ENCODE measurements around the gene DHCR24.
"Not testable (repeated sequence)": the region's sequence is repeated elsewhere in the genome, so short reads cannot be mapped to it uniquely, and the experiment has no call there.

DHCR24 gene

GRCh38 chr1:54885807-54886723 lies 930 bp downstream of the DHCR24 start:
- DNase-seq: peak; percentile 85

- DNase-seq: no peak
These were observed 1.7 kb downstream of the DHCR24 start for GRCh38 chr1:54885237-54885679.

DNA sequence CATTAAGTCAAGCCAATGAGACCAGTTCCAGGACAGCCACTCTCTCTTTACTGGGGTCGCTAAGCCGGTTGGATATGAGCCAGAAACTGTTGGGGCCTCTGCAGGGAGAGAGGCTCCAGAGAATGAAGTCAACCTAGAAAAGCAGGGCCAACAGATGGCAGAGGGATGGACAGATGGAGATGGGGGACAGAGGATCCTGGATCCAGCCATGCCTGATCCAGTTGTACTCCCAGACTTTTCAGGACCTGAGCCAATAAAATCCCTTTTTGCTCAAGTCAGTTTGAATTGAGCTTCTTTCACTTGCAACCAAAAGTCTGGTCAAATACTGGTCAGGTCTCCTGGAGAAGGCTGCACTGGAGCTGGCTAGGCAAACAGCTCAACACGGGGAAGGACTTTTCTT lies 2.2 kb downstream of the DHCR24 start:
- DNase-seq: no peak

- DNase-seq: no peak
These were observed 2.8 kb downstream of the DHCR24 start for GRCh38 chr1:54884135-54884586.

DNA sequence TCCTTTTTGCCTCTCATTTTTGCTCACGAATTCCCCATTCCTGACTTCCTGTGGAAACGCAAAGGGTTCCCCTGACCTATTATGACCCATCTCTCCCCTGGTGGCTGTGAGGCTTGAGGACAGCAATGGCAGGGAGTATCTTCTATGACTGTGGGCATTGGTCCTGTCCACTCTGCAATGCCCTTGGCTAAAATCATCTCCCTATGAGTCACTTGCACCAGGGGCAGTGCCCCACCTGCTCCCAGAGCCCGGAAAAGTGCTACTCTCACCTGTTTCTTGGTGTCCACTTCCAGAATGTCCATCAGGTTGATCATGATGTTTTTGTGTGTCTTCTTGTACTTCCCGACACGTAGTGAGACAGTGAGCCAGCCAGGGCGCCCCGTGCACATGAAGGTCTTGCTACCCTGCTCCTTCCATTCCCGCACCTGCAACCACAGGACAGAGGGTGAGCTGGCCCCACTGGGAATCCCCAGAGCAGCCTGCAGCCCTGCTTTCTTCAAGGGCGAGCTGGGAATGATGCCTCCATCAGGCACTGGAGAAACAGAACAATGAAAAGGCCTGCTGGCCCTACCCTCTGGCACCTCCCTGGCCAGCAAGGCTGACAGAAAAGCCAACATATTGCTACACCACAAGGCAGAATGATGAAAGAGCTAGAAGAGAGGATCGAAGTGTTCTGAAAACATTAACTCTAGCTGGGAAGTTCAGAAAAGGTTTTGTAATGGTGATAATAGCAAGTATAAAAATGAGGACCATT lies 3.5 kb downstream of the DHCR24 start:
- DNase-seq: no peak

- no peak for DNase-seq
These were observed 4.5 kb downstream of the DHCR24 start for GRCh38 chr1:54882519-54882918.

- not testable (repeated sequence) for DNase-seq
These were observed 5.4 kb downstream of the DHCR24 start for GRCh38 chr1:54881604-54882003.

DNA sequence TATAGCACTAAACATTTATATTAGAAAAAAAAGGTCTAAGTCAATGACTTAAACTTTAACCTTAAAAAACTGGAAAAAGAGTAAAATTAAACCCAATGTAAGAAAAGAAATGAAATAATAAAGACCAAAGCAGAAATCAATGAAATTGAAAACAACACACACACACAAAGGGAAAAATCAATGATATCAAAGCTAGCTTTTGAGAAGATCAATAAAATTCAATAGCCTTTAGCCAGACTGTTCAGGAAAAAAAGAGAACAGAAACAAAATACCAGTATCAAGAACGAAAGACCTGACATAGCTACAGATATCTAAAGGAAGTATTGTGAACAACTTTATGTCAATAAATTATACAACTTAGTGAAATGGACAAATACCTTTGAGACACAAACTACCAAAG lies 7.1 kb downstream of the DHCR24 start:
- DNase-seq: no peak

GRCh38 chr1:54876814-54877213 lies 10.2 kb downstream of the DHCR24 start:
- DNase-seq: no peak

DNA sequence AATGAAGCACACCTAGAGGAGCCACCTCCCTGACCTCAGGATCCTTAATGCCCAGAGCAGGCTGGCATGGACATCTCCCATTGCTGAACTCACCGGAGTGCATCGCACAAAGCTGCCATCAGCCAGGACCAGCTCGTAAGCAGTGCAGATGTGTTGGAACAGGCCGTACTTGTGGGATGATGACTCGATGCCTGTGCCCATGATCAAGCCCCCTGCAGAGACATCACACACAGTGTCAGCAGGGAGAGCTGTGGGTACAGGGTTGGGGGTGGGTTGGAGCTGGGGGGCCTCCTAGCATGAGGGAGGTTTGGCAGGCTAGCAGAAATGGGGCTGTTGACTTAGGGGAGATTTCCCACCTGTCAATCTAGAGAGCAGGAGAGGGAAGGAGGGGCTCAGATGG lies 12.0 kb downstream of the DHCR24 start:
- DNase-seq: no peak

DNA sequence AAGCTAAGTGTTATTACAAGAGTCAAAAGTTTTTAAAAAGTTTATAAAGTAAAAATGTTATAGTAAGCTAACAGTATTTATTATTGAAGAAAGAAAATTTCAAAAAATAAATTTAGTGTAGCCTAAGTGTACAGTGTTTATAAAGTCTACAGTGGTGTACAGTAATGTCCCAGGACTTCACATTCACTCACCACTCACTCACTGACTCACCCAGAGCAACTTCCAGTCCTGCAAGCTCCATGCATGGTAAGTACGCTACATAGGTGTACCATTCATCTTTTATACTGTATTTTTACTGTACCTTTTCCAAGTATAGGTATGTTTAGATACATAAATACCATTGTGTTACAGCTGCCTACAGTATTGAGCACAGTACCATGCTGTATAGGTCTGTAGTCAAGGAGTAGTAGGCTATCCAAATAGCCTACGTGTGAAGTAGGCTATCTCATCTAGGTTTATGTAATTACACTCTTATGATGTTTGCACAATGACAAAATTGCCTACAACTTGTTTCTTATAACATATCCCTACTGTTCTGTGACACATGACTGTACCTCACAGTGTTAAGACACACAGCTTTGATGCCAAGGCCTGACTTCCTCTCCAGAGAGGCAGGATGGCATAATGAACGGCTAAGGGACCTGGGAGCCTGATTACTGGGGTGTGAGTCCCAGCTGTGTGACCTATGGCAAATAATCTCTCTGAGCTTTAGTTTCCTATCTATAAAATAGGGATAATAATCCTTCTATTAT lies 12.7 kb downstream of the DHCR24 start:
- peak; percentile 77 for DNase-seq

DNA sequence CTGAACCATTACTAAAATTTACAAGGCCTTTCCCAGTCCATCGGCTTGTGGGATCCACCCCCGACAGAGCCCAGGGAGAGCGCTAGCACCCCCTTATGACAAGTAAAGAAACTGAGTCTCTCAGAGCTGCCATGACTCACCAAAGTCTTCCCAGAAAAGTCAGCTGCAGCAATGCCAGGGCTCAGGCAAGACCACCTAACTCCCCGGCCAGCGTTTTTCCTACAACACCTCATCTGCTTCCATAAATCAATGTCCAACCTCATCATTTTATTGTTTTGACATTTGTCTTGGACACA lies 15.0 kb downstream of the DHCR24 start:
- no peak for DNase-seq

DNA sequence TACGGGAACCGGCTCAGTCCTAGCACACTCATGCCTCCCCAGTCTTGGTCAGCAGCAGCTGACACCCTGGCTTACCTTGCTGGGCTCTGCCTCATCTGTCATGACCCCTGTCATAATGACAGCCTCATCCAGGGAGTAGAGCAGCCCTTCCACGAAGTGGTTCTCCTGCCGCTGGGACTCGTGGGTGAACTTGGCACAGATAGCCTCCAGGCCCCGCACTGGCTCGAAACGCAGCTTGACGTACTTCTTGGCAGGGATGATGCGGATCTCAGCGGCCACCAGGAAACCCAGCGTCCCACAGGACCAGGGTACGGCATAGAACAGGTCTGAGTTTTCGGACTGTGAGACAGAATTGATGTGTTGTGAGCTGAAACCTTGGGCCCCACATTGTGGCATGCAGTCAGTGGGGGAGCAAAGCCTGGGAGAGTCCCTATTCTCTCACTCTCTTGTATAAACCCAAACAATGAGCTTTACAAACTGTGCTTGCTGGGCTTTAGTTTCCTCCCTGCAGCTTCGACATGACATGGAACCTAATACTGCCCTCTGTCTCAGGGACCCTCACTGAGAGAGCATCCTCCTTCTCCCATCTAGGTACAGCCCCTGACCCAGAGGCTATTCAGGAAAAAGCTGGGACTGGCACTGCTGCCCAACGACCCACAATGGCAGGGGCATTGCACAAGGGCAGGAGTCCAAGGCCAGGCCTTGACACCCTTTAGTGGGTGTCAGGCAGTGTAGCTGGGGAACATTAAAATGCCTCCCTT lies 15.5 kb downstream of the DHCR24 start:
- DNase-seq: no peak

GRCh38 chr1:54870869-54871268 lies 16.1 kb downstream of the DHCR24 start:
- no peak for DNase-seq

DNA sequence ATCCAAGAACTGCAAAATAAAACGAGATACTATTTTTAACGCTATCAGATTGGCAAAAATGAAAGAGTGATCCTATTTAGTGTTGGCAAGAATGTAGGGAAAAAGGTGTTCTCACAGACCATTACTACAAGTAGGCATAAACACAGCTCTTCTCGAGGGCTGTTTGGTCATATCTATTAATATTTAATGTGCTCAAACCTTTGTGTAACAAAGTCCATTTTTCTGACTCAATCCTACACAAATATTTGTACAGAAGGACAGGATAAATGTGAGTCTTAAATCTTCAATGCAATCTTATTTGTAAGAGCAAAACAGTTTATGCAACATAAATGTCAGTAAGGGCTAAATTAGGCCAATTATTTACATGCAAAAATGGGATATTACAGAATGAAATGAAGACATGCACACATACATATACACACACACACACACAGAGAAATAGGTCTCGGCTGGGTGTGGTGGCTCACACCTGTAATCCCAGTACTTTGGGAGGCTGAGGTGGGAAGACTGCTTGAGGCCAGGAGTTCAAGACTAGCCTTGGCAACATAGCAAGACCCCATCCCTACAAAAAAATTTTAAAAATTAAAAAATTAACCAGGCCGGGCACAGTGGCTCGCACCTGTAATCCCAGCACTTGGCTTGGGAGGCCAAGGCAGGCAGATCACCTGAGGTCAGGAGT lies 17.7 kb downstream of the DHCR24 start:
- no peak for DNase-seq

DNA sequence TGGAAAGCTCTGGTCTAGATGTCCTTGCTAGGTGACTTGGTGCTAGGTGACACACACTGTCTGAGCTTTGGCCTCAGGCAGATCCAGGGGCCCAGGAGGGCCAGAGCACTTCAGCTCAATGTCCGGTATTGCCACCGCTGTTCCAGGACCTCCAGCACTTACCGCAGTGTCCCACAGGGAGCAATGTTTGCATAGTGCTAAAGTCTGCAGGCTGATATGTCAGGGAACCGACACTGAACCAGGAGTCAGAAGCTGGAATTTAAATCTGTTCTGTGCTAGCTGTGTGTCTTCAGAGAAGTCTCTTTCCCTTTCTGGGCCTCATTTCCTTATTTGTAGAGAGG lies 19.3 kb downstream of the DHCR24 start:
- no peak for DNase-seq

DNA sequence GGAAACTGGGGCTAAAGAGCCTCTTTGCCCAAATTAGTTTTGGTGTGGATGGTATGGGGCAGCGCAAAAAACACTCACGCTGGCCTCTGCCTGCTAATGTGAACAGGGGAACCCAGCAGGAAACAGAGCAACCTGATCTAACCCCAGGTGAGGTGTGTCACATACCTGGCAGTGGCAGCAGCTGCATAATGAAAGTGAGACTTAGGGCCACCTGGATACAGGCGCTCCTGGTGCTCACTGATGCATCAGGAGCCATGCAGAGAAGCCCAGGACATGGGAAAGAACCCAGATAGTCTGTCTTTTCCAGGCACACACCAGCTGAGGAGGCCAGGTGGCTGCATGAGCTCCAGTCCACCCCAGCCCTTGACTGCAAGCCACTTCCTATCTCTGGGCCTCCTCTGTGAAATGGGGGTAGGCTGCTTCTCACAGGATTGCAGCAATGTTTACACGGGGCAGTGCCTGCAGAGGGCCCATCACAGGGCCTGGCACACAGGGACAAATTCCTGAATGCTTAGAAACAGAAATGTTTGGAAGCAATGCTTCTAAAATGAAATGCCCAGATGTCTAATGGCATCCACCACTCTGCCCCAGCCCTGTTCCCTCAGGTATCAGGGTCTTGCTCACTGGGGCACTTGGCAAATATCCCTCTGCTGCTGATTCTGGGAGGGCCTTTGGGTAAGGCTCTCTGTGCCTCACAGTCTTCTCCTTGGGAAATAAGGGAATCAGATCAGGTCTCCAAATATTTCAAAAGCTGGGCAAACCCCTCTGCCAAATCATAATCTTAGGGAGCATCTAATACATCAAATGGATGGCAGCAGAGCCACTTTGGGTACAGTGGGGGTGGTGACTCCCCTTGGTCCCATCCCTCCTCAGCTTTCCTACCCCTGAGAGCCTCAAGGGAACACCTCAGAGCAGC lies 19.9 kb downstream of the DHCR24 start:
- no peak for DNase-seq

DNA sequence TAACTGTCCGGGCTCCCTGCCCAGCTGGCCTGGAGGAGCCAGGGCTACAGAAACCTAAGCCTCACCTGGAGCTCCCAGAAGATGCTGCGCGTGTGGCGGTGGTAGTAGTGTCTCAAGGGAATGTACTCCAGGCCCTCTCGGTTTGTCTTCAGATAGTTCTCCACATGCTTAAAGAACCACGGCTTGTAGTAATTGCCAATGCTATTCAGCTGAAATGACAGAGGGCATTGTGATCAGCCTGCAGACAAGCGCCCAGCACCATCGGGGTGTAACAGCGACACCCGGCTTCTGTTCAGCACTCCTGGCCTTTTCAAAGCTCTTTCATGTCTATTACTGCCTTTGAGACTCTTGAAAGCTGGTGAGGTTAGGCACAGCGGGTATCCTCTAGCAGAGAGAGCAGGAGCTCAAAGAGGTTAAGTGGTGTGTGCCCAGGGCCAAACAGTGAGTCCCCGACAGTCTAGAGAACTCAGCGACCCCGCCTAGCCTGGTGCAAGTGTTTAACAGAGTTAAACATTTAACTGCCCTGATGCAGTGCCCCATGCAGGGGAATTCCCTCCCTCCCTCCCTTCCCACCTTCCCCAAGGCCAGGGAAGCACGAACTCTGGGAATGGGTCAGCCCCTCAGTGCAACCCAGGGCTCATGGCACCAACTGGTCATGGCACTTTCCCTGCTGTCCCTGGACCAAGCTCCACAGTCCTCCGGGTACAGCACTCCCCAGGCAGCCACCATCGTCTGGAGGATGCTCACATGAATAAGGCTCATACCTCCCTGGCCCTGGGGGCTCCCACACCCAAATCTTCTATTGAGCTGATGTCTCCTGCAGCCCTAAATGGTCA lies 21.5 kb downstream of the DHCR24 start:
- no peak for DNase-seq

- no peak for DNase-seq
These were observed 22.4 kb downstream of the DHCR24 start for GRCh38 chr1:54864460-54865208.
